Activated B cell treated with CpG ODN at 0.5 μM for 24 hours (primary cell): ENCODE measurements around the gene OTUB2. TPM values are rescaled to one million over a fixed set of nuclear protein-coding genes. Genes with fewer than 3 reads are reported as not detected.

Source experiments
- ATAC-seq: fragments of 200-7000 bp; cut with Tn5 transposase; one replicate; pipeline ENCODE4 v1.10.0; 2021; ENCODE audit warnings: low read depth, mild to moderate bottlenecking, moderate library complexity
- CTCF ChIA-PET: fragments of 350-600 bp; sonication (Branson Sonifier 250); formaldehyde crosslinking; loops from one replicate; lab custom pipeline; 2021; ENCODE audit warnings: antibody characterized with exemption; lab: Charles Lee
- POLR2A ChIA-PET: fragments of 350-600 bp; sonication (Branson Sonifier 250); formaldehyde crosslinking; loops from one replicate; lab custom pipeline; 2021; ENCODE audit warnings: antibody characterized with exemption; lab: Charles Lee
- DNase-seq: peaks from one replicate; pipeline ENCODE4 v3.0.0; 2022
- H3K27ac Mint-ChIP-seq: one replicate; pipeline ENCODE4 v1.8.0; 2020; ENCODE audit warnings: mixed read lengths
- H3K27me3 Mint-ChIP-seq: one replicate; pipeline ENCODE4 v1.8.0; 2021; ENCODE audit warnings: mixed read lengths
- H3K36me3 Mint-ChIP-seq: one replicate; pipeline ENCODE4 v1.8.0; 2021; ENCODE audit warnings: low read depth, mixed read lengths
- H3K4me1 Mint-ChIP-seq: one replicate; pipeline ENCODE4 v1.8.0; 2021; ENCODE audit warnings: mixed read lengths
- H3K4me3 Mint-ChIP-seq: one replicate; pipeline ENCODE4 v1.8.0; 2020; ENCODE audit warnings: mild to moderate bottlenecking, mixed read lengths
- H3K9me3 Mint-ChIP-seq: one replicate; pipeline ENCODE4 v1.8.0; 2020; ENCODE audit warnings: mixed read lengths
- CTCF ChIP-seq: fragments of 200-600 bp; IDR thresholded peaks from one replicate; pipeline ENCODE4 v1.8.0; 2022; ENCODE audit warnings: antibody characterized with exemption, mild to moderate bottlenecking
- intact Hi-C: fragments of 100-400 bp; cut with micrococcal nuclease; formaldehyde crosslinking; loops from one replicate; pipeline ENCODE4 v1.15.1; 2024
- total RNA-seq: library from RNA; stranded (reverse); gene quantifications from 2 replicates; pipeline ENCODE4 v1.2.3, GENCODE V29; 2022

OTUB2 gene
- total RNA-seq, 1 donor from 2014 or later: not detected

- TF ChIP-seq CTCF: no peak
- H3K4me1 Mint-ChIP-seq: peaks cover 53% of the 10 kb centered on the region
- H3K9me3 Mint-ChIP-seq: peaks cover 20% of the 10 kb centered on the region
- H3K27me3 Mint-ChIP-seq: no peaks in the 10 kb centered on the region
- intact Hi-C loops: no loop called here
- peaks cover 74% of the 10 kb centered on the region for H3K36me3 Mint-ChIP-seq
- POLR2A ChIA-PET: interaction anchor here (0.9 kb wide), 1 partner anchor 18 kb away, joined by 4 read pairs; no protein-coding TSS in a partner anchor
- H3K4me3 Mint-ChIP-seq: no peak overlapping the region
- ATAC-seq (no peak), DNase-seq (no peak)
- CTCF ChIA-PET: no interaction called here
- H3K27ac Mint-ChIP-seq: no peak overlapping the region
Observed at GRCh38 chr14:94074534-94074933, 48.4 kb downstream of the OTUB2 start.

- H3K27me3 Mint-ChIP-seq: no peaks in the 10 kb centered on the region
- intact Hi-C loops: no loop called here
- no peak for DNase-seq
- H3K4me1 Mint-ChIP-seq: peaks cover 58% of the 10 kb centered on the region
- H3K9me3 Mint-ChIP-seq: peaks cover 19% of the 10 kb centered on the region
- H3K27ac Mint-ChIP-seq: no peak overlapping the region
- H3K36me3 Mint-ChIP-seq: peaks cover 72% of the 10 kb centered on the region
- CTCF ChIA-PET: no interaction called here
- no peak for TF ChIP-seq CTCF
- no peak for ATAC-seq
- POLR2A ChIA-PET: no interaction called here
- peak overlapping the region; percentile 24 for H3K4me3 Mint-ChIP-seq
Observed at GRCh38 chr14:94075008-94075407, 48.9 kb downstream of the OTUB2 start.

GRCh38 chr14:94077111-94077821 is 51.1 kb downstream of the OTUB2 start:
- ATAC-seq: no peak
- Mint-ChIP-seq H3K4me3 (peak overlapping the region; percentile 39), H3K36me3 (peaks cover 66% of the 10 kb centered on the region), H3K9me3 (peaks cover 13% of the 10 kb centered on the region), H3K27me3 (no peaks in the 10 kb centered on the region), H3K27ac (no peak overlapping the region), H3K4me1 (peaks cover 62% of the 10 kb centered on the region)
- intact Hi-C loops: no loop called here
- TF ChIP-seq CTCF: no peak
- DNase-seq: no peak
- POLR2A ChIA-PET: no interaction called here
- CTCF ChIA-PET: no interaction called here

GRCh38 chr14:94077823-94078222 is 51.7 kb downstream of the OTUB2 start:
- no peak for TF ChIP-seq CTCF
- POLR2A ChIA-PET: no interaction called here
- Mint-ChIP-seq H3K36me3 (peaks cover 63% of the 10 kb centered on the region), H3K27ac (no peak overlapping the region), H3K4me3 (peak overlapping the region; percentile 100), H3K4me1 (peaks cover 62% of the 10 kb centered on the region), H3K9me3 (peaks cover 12% of the 10 kb centered on the region), H3K27me3 (no peaks in the 10 kb centered on the region)
- no peak for DNase-seq
- CTCF ChIA-PET: no interaction called here
- intact Hi-C loops: no loop called here
- ATAC-seq: no peak

- Mint-ChIP-seq H3K27ac (peak overlapping the region; percentile 98), H3K4me1 (peaks cover 57% of the 10 kb centered on the region), H3K27me3 (no peaks in the 10 kb centered on the region), H3K4me3 (peak overlapping the region; percentile 100), H3K9me3 (peaks cover 6% of the 10 kb centered on the region), H3K36me3 (peaks cover 53% of the 10 kb centered on the region)
- intact Hi-C loops: loop anchor here (2.0 kb wide), 4 partner anchors 57 to 121 kb away; no protein-coding TSS in a partner anchor
- DNase-seq: no peak
- ChIA-PET CTCF (interaction anchor here (0.8 to 1.9 kb wide), 4 partner anchors 44 to 100 kb away, joined by 3 to 11 read pairs (median 6); no protein-coding TSS in a partner anchor), POLR2A (interaction anchor here (1.0 to 2.1 kb wide), 6 partner anchors 15 to 112 kb away, joined by 3 to 9 read pairs (median 4); partner anchors contain the start of genes IFI27L2 and OTUB2)
- ATAC-seq: no peak
- no peak for TF ChIP-seq CTCF
Observed at GRCh38 chr14:94079891-94080620, 53.9 kb downstream of the OTUB2 start.
